Measurements from ENCODE around the gene ERBB4.

Gene ERBB4

DNA sequence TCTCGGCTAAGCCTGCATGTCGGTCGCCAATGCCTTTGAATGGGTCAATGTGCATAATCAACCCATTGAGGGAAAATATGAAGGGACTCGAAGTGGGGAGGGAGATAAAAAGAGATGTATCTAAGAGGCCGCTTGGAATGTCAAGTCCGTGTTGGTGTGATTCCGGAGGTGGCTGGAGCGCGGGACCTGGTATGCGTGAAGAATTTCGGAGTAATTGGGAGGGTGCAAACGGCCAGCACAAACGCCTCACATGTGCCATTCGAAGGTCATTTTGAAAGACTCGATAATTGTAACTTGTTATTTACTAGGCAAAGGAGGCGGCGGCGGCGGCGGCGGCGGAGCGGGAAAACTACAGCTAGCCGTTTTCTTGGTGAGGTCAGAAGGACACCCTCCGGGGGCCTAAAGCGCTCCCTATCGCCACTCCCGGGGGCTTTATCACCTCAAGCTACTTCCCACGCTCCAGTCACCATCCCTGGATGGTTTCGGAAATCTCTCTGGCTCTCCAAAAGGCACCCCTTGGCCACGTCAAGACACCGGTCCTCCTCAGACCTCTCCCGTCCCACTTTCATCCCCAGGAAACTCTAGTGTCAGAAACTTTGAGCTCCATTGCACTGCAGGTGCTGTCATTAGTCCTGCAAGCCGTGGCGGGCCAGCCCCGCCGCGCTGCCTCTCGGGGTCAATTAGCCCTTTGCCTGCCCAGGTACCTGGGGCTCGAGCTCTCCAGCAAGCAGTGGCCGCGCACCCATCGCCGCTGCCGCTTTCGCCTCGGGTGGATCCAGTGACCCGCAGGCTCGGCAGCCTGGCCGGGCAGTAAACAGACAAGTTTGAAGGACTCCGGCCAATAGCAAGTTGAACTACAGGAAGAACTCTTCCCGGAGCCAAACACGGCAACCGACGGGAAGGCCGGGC, 1.5 kb downstream of the ERBB4 start:
- Histone ChIP-seq H3K27me3 (ENCODE audit: low read depth) (no peaks in the 10 kb centered on the region), H3K4me1 (peaks cover 18% of the 10 kb centered on the region), H3K36me3 (replicated peaks) (no peaks in the 10 kb centered on the region), H3K4me3 (peak overlapping the region; percentile 49), H3K9me3 (no peaks in the 10 kb centered on the region)
- DNase-seq (ENCODE audit: low spot score in 2 of 2): peak in 1 of 2 experiments; percentile 24
- in situ Hi-C loops (cut with MboI; ENCODE audit: low sequenced_read_pairs): no loop called here

DNA sequence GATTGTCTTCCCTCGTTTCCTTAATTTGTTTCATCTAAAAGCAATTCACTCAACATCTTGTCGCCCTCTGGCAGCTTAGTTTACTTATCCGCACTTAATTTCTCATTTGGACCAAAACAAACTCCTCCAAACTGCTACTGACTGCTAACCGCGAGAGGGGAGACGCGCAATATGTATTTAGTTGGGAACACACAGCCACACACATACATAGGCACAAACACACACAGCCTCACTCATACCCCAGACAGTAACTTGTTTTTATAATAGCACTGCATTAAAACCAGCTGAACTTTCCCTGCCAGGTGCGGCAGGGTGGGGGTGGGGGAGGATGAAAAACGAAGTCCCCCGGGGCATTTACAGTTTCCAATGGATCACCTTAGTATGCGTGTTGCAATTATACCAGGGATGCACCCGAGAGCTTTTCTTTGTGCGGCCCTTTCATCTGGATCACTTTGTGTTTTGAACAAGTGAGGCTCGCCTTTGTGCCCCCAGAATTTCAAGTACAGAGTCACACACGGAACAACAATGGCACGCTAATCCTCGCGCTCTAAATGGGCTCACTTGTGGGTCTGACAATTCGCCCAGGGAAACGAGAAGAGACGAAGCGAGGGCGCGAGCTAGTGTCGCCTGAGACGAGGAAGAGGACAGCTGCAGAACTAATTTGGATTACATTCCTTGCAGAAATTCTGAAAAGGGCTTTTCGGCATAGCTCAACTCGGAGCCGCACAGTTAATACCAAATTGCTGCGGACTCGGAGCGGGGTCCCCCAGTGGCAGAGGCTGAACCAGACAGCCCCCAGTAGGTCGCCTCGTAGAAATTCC, 2.4 kb downstream of the ERBB4 start:
- Histone ChIP-seq H3K36me3 (replicated peaks) (no peaks in the 10 kb centered on the region), H3K4me1 (peaks cover 18% of the 10 kb centered on the region), H3K4me3 (peak overlapping the region; percentile 49), H3K9me3 (no peaks in the 10 kb centered on the region), H3K27me3 (ENCODE audit: low read depth) (no peaks in the 10 kb centered on the region)
- DNase-seq (ENCODE audit: low spot score in 2 of 2): peak; percentile 65 to 67
- in situ Hi-C loops (cut with MboI; ENCODE audit: low sequenced_read_pairs): no loop called here

DNA sequence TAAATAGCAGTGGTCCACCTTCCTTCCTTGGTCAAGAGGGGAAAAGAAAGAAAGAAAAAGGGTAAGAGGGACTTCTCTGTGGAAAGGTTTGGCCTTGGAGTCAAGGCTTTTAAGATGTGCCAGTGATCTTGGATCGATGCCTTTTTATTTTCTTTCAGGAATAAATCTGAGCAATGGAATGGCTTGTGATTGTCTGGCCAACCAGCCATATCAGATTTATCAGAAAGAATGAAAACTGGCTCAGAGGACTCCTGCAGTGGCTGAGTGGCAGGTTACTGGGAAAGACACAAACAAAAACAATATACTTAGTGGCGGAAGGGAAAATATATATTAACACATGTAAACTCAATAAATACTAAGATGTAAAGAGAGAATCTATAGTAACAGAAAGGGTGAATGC, 4.3 kb downstream of the ERBB4 start:
- Histone ChIP-seq H3K36me3 (replicated peaks) (no peaks in the 10 kb centered on the region), H3K9me3 (no peaks in the 10 kb centered on the region), H3K4me1 (peaks cover 16% of the 10 kb centered on the region), H3K27me3 (ENCODE audit: low read depth) (no peaks in the 10 kb centered on the region), H3K4me3 (no peak overlapping the region)
- no peak for DNase-seq (ENCODE audit: low spot score in 2 of 2)
- in situ Hi-C loops (cut with MboI; ENCODE audit: low sequenced_read_pairs): no loop called here

DNA sequence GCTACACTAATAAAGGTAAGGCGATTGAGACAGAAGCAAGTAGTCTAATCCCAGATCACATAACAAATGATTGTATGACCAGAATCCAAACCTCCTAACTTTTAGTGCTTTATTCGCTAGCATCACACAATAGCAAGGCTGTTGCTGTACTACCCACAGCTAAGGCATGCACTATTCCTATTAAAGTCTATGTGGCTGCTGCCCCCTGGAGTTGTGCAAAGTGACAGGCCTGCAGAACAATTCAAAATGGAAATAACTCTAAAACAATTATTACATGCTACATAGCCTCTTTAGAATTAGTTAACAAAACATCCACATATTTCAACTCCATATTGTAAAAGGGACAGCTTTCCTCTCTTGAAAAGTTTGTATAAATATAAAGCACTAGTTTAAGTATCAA, 6.0 kb downstream of the ERBB4 start:
- H3K4me3 ChIP-seq: no peak overlapping the region
- H3K4me1 ChIP-seq: peaks cover 16% of the 10 kb centered on the region
- peak in 1 of 2 experiments; percentile 18 for DNase-seq (ENCODE audit: low spot score in 2 of 2)
- H3K36me3 ChIP-seq (replicated peaks): no peaks in the 10 kb centered on the region
- in situ Hi-C loops (cut with MboI; ENCODE audit: low sequenced_read_pairs): no loop called here
- H3K9me3 ChIP-seq: no peaks in the 10 kb centered on the region
- H3K27me3 ChIP-seq (ENCODE audit: low read depth): no peaks in the 10 kb centered on the region

DNA sequence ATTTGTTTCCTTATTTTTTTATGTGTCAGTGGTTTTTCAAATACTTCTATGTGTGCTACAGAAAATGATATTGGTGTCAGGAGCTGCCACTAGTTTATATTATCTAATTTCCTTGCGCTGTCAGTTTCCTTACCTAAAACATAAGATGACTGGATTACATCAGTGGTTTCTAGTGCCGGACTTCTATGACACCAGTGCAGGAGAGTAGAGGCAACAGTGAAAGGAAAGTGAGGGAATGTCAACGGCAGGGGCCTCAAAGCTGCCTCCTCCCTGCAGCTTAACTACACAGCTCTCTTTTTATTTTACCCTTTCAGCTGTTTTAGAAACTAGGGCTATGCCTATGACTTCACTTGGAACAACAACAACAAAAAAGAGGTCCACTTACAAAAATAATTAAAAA, 6.5 kb downstream of the ERBB4 start:
- H3K36me3 ChIP-seq (replicated peaks): no peaks in the 10 kb centered on the region
- peaks cover 16% of the 10 kb centered on the region for H3K4me1 ChIP-seq
- no peak for DNase-seq (ENCODE audit: low spot score in 2 of 2)
- no peaks in the 10 kb centered on the region for H3K9me3 ChIP-seq
- H3K4me3 ChIP-seq: no peak overlapping the region
- no peaks in the 10 kb centered on the region for H3K27me3 ChIP-seq (ENCODE audit: low read depth)
- in situ Hi-C loops (cut with MboI; ENCODE audit: low sequenced_read_pairs): no loop called here

DNA sequence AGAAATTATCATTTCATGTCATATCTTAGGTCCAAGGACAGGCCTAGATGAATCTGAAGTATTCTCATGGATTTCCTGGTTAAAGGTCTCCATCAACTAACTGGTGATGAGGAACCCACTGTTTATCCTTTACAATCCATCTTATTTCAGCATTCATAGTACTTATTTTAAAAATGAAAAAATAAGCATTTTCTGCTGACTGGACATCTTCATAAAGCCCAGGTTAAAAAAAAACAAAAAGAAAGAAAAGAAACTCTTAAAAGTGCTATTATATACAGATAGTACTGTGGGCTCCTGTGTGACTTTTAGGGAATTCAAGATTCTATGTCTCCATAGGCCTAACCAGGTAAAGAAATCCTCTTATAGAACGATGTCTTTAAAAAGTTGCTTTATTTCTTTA, 7.1 kb downstream of the ERBB4 start:
- H3K9me3 ChIP-seq: no peaks in the 10 kb centered on the region
- no peaks in the 10 kb centered on the region for H3K36me3 ChIP-seq (replicated peaks)
- in situ Hi-C loops (cut with MboI; ENCODE audit: low sequenced_read_pairs): no loop called here
- H3K4me3 ChIP-seq: no peak overlapping the region
- no peak for DNase-seq (ENCODE audit: low spot score in 2 of 2)
- no peaks in the 10 kb centered on the region for H3K27me3 ChIP-seq (ENCODE audit: low read depth)
- peaks cover 16% of the 10 kb centered on the region for H3K4me1 ChIP-seq

DNA sequence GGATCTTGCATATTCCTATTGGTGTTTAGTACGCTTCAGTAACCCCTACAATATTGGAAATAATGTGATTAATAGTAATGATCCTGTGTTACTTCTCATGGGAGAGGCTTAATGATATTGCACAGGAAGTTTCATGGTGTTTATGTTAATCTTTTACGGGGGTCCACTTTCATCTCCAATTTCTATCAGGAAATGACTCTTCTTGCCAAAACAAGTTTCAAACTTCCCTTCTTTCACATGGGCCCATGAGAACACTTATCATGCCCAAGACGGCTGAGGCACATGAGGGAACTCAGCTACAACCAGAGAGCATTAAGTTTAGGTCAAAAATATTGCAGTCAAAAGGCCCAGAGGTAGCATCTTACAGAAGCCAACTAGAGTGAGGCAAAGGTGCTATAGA, 7.6 kb downstream of the ERBB4 start:
- in situ Hi-C loops (cut with MboI; ENCODE audit: low sequenced_read_pairs): no loop called here
- H3K27me3 ChIP-seq (ENCODE audit: low read depth): no peaks in the 10 kb centered on the region
- DNase-seq (ENCODE audit: low spot score in 2 of 2): no peak
- H3K9me3 ChIP-seq: no peaks in the 10 kb centered on the region
- H3K4me3 ChIP-seq: no peak overlapping the region
- H3K4me1 ChIP-seq: peaks cover 14% of the 10 kb centered on the region
- no peaks in the 10 kb centered on the region for H3K36me3 ChIP-seq (replicated peaks)

DNA sequence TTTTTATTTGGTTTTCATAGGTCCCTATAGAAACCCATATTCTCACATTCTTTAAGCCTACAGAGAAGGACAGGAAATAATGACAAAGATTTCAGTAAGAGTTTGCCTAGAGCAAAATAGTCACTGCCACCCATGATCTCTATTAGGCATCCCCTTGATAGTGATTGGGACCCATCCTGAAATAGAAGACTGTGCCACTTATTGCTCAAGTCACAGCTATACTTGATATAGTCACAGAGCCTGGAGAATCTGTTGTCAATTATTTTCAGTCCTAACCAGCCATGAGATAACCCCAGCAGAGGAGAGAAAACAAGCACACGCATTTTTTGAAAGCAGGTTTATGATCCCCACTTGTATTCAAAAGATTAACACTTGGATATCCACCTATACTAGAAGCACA, 8.2 kb downstream of the ERBB4 start:
- no peaks in the 10 kb centered on the region for H3K27me3 ChIP-seq (ENCODE audit: low read depth)
- H3K9me3 ChIP-seq: no peaks in the 10 kb centered on the region
- H3K4me1 ChIP-seq: peaks cover 8% of the 10 kb centered on the region
- in situ Hi-C loops (cut with MboI; ENCODE audit: low sequenced_read_pairs): no loop called here
- no peak overlapping the region for H3K4me3 ChIP-seq
- no peak for DNase-seq (ENCODE audit: low spot score in 2 of 2)
- no peaks in the 10 kb centered on the region for H3K36me3 ChIP-seq (replicated peaks)

DNA sequence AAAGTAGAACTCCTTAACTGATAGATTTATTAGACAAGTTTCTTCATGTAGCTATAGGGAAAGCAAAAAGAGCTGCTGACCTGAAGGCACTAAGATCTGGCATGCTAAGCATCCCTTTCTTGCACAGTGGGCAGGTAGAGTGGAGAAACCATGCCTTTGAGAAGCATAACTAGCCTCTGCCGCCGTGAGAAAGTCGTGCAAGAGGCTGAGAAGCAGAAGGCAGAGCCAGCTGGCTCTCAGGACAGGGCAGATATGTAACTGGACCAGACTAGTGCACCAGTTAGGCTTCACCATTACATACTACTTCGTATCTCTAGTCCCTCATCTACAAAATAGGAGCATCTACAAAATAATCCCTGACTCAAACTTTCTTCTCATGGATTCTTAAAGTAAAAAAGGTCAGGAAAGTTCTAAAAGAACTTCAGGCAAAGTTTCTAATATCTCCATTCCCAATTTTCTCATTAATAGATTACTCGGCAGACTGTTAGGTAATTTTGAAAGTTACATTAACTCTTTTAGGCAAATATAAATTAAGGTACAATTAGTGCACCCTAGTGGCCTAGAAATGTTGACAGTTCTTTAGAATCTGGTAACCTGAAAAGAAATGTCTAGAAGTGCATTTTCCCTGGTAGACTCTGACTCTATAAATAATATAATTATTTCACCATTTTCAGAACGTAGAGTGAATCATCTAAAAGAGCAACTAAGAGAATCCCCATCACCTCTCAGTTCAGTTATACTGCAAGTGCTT, 10.3 kb downstream of the ERBB4 start:
- Histone ChIP-seq H3K9me3 (no peaks in the 10 kb centered on the region), H3K27me3 (ENCODE audit: low read depth) (no peaks in the 10 kb centered on the region), H3K4me3 (no peak overlapping the region), H3K4me1 (peaks cover 6% of the 10 kb centered on the region; the same call in 1 of the 2 replicates), H3K36me3 (replicated peaks) (no peaks in the 10 kb centered on the region)
- no peak for DNase-seq (ENCODE audit: low spot score in 2 of 2)
- in situ Hi-C loops (cut with MboI; ENCODE audit: low sequenced_read_pairs): no loop called here

DNA sequence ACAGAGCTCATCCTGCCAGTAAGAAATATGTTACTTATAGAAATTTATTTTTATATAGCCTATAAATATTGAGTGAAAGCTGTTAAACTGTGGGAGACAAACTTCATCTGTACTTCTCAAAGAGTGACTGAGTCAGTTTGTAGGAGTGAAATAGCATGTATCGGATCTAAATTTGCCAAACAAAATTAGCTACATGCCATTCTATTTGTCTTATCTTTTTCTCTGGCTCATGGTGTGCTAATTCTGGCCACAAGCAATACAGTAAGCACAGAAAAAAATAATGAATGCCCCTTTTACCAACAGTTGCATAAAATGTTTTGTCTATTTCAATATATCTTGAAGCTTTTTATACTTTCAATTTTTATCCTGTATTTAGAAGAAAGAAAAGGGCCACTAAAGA, 12.5 kb downstream of the ERBB4 start:
- H3K4me1 ChIP-seq: no peaks in the 10 kb centered on the region
- in situ Hi-C loops (cut with MboI; ENCODE audit: low sequenced_read_pairs): no loop called here

DNA sequence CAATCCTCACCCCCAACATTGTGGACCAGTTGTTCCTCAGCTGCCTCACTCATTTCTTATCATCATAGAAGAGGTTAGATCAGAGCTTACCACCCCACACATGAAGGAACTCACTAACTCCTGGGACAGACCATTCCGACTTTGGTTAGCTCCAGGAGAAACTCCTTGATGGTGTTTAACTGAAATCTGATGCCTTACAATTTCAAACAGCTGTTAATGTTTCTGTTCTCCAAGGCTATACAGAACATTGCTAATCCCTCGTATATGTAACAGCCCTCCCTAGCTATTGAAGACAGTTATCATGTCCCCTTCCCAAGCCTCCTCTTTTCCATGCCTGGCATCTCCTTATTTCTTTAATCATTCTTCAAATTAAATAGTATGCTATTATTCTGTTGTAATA, 14.8 kb downstream of the ERBB4 start:
- H3K4me3 ChIP-seq: no peak overlapping the region
- in situ Hi-C loops (cut with MboI; ENCODE audit: low sequenced_read_pairs): no loop called here
- no peaks in the 10 kb centered on the region for H3K36me3 ChIP-seq (replicated peaks)
- no peaks in the 10 kb centered on the region; the same call in 1 of the 2 replicates for H3K27me3 ChIP-seq (ENCODE audit: low read depth)
- DNase-seq (ENCODE audit: low spot score in 2 of 2): no peak
- no peaks in the 10 kb centered on the region for H3K9me3 ChIP-seq
- no peaks in the 10 kb centered on the region for H3K4me1 ChIP-seq

More for the DNA sequence above, 12.5 kb downstream of the ERBB4 start:
- no peak for DNase-seq (ENCODE audit: low spot score in 2 of 2)
- no peak overlapping the region for H3K4me3 ChIP-seq
- H3K36me3 ChIP-seq (replicated peaks): no peaks in the 10 kb centered on the region
- H3K9me3 ChIP-seq: no peaks in the 10 kb centered on the region
- no peaks in the 10 kb centered on the region for H3K27me3 ChIP-seq (ENCODE audit: low read depth)

DNA sequence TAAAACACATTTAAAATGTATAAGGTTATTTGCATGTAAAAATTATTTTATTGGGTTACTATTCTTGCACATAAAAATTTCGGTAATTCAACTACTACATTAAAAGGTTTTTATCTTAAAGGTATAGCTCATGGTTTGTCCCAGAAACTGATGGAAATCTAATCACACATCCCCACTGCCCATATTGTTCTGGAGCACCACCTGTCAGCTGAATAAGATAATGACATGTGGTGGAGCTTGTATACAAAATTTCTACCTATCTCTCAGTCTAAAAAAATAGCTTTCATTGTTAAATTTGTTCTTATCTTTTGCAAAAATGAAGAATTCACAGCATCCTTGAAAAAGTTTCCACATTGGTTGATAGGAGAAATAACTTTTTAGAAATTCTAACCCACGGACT, 18.3 kb downstream of the ERBB4 start:
- in situ Hi-C loops (cut with MboI; ENCODE audit: low sequenced_read_pairs): no loop called here
- no peaks in the 10 kb centered on the region; the same call in 1 of the 2 replicates for H3K27me3 ChIP-seq (ENCODE audit: low read depth)
- peak; percentile 15 to 27 for DNase-seq (ENCODE audit: low spot score in 2 of 2)
- H3K9me3 ChIP-seq: no peaks in the 10 kb centered on the region
- H3K36me3 ChIP-seq (replicated peaks): no peaks in the 10 kb centered on the region
- no peak overlapping the region for H3K4me3 ChIP-seq
- H3K4me1 ChIP-seq: no peaks in the 10 kb centered on the region

DNA sequence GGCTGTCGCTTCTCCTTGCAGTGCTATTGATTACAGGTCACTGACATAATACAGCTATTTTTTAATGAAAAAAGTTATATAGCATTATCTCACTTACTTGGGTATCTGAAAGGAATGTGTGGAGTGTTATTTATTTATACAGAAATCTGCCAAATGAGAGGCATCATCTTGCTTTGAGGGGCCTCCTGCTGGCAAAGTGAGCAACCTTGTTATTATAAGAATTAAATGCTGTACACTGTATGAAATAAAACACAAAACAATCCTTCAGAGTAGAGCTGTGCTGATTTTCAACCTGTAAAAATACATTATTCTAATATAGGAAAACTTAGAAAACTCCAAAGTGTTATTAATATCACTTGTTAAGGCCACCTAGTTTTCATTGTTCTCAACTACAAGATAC, 20.9 kb downstream of the ERBB4 start:
- no peaks in the 10 kb centered on the region for H3K36me3 ChIP-seq (replicated peaks)
- DNase-seq (ENCODE audit: low spot score in 2 of 2): no peak
- in situ Hi-C loops (cut with MboI; ENCODE audit: low sequenced_read_pairs): no loop called here
- H3K27me3 ChIP-seq (ENCODE audit: low read depth): no peaks in the 10 kb centered on the region; the same call in 1 of the 2 replicates
- H3K9me3 ChIP-seq: no peaks in the 10 kb centered on the region
- H3K4me1 ChIP-seq: no peaks in the 10 kb centered on the region
- no peak overlapping the region for H3K4me3 ChIP-seq

Measured in HAP-1 (cell line).